Measurements from ENCODE around the gene MRPS9.

MRPS9 gene
- 16.6 to 23.6 (median 22.0) reads per million in 4 donors for total RNA-seq

GRCh38 chr2:105037572-105038382 lies at the start of gene MRPS9:
MRPS9 (plus strand) TSS chr2:105038069; CDS start chr2:105038093, 24 bp downstream.
- peak; percentile 96 to 98 (median 96) for DNase-seq

GRCh38 chr2:105005181-105005951 lies 32.5 kb upstream of the MRPS9 start:
- DNase-seq: no peak

GRCh38 chr2:105007367-105007766 lies 30.5 kb upstream of the MRPS9 start:
- DNase-seq: no peak

GRCh38 chr2:105032476-105032875 lies 5.4 kb upstream of the MRPS9 start:
- no peak for DNase-seq

GRCh38 chr2:105034170-105034569 lies 3.7 kb upstream of the MRPS9 start:
- DNase-seq: no peak

- DNase-seq: no peak
These were observed 653 bp downstream of the MRPS9 start for GRCh38 chr2:105038383-105039061.

GRCh38 chr2:105039559-105039958 lies 1.7 kb downstream of the MRPS9 start:
- DNase-seq: no peak

GRCh38 chr2:105042189-105042588 lies 4.3 kb downstream of the MRPS9 start:
- DNase-seq: no peak

GRCh38 chr2:105052773-105053172 lies 14.9 kb downstream of the MRPS9 start:
- DNase-seq: no peak

GRCh38 chr2:105055613-105056012 lies 17.7 kb downstream of the MRPS9 start:
- DNase-seq: no peak

GRCh38 chr2:105056245-105056644 lies 18.4 kb downstream of the MRPS9 start:
- no peak for DNase-seq

GRCh38 chr2:105057005-105057404 lies 19.1 kb downstream of the MRPS9 start:
- no peak for DNase-seq

- DNase-seq: no peak
These were observed 23.7 kb downstream of the MRPS9 start for GRCh38 chr2:105061560-105061959.

- no peak for DNase-seq
These were observed 24.3 kb downstream of the MRPS9 start for GRCh38 chr2:105062158-105062557.

- no peak for DNase-seq
These were observed 30.5 kb downstream of the MRPS9 start for GRCh38 chr2:105068387-105068786.

- no peak for DNase-seq
These were observed 31.0 kb downstream of the MRPS9 start for GRCh38 chr2:105068875-105069274.

GRCh38 chr2:105070010-105070865 lies 32.4 kb downstream of the MRPS9 start:
- DNase-seq: no peak

- no peak for DNase-seq
These were observed 33.5 kb downstream of the MRPS9 start for GRCh38 chr2:105071379-105071778.

- peak in 1 of 5 donors; percentile 57 for DNase-seq
These were observed 34.2 kb downstream of the MRPS9 start for GRCh38 chr2:105072039-105072438.

- no peak for DNase-seq
These were observed 35.7 kb downstream of the MRPS9 start for GRCh38 chr2:105073591-105073990.

- DNase-seq: no peak
These were observed 38.3 kb downstream of the MRPS9 start for GRCh38 chr2:105076121-105076520.

- DNase-seq: no peak
These were observed 41.1 kb downstream of the MRPS9 start for GRCh38 chr2:105078906-105079495.
